ENCODE measurements around the gene RAB3A. TPM values are rescaled to one million over a fixed set of nuclear protein-coding genes. Genes with fewer than 3 reads are reported as not detected.

RAB3A gene
- polyA plus RNA-seq, 2 of the 4 experiments (the other 2 are of a cell fraction), result 0.39 to 1.0 TPM

DNA sequence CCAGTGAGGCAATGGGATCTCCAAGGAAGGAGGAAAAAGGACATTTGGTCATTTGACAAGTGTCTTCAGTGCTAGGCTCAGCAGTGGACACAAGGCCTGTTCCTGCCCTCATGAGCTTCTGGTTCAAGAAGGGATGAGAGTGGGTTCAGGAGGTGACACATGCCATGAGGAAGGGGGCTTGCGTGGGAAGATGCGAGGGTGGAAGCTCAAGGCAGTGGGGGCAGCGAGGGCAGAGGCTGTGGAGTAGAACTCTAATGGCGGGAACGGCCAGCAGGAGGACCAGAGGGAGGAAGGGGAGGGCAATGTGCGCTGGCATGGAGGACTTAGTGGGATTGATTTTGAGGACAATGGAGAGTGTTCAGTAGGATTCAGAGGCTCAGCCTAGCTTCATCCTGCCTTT lies 47.6 kb downstream of the RAB3A start:
- Histone ChIP-seq H3K27ac (peak overlapping the region in 1 of 2 experiments; percentile 79; a peak in 4 of 6 replicates), H3K9me3 (no peaks in the 10 kb centered on the region), H3K4me2 (peak overlapping the region; percentile 64; the same call in 2 of the 3 replicates), H3K4me1 (peaks cover 34% of the 10 kb centered on the region), H3K4me3 (no peak overlapping the region)
- 100% methylated on average over 6 of the region's 6 CpGs for WGBS (ENCODE audit: missing lambda C conversion rate)
- ATAC-seq, result no peak
- TF ChIP-seq RFX5 (IDR thresholded peaks at IDR 0.05) (no peak), ZNF302 (CRISPR knock-in tag; IDR thresholded peaks at IDR 0.05) (no peak), HOXA7 (CRISPR knock-in tag; IDR thresholded peaks at IDR 0.05) (no peak), FOXS1 (CRISPR knock-in tag; IDR thresholded peaks at IDR 0.05) (no peak), RCOR1 (IDR thresholded peaks at IDR 0.05; ENCODE audit: low read depth, low read length) (no peak), CEBPB (IDR thresholded peaks at IDR 0.05) (no peak), ELK1 (IDR thresholded peaks at IDR 0.05; ENCODE audit: low read depth, low read length) (no peak), PHF8 (IDR thresholded peaks at IDR 0.05; ENCODE audit: borderline replicate concordance, low read depth) (no peak), HOXB5 (CRISPR knock-in tag; IDR thresholded peaks at IDR 0.05) (no peak), RAD21 (conservative IDR thresholded peaks at IDR 0.05 in 1 of 2, IDR thresholded peaks at IDR 0.05 in 1 of 2) (no peak), POLR2A (IDR thresholded peaks at IDR 0.05; ENCODE audit: low read length) (no peak), MYC (IDR thresholded peaks at IDR 0.05; ENCODE audit: borderline replicate concordance, low read length) (no peak), KDM5A (IDR thresholded peaks at IDR 0.05) (no peak), JUN (IDR thresholded peaks at IDR 0.05) (no peak)
- TF ChIP-seq, protein P1, sequence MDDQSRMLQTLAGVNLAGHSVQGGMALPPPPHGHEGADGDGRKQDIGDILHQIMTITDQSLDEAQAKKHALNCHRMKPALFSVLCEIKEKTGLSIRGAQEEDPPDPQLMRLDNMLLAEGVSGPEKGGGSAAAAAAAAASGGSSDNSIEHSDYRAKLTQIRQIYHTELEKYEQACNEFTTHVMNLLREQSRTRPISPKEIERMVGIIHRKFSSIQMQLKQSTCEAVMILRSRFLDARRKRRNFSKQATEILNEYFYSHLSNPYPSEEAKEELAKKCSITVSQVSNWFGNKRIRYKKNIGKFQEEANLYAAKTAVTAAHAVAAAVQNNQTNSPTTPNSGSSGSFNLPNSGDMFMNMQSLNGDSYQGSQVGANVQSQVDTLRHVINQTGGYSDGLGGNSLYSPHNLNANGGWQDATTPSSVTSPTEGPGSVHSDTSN (IDR thresholded peaks at IDR 0.05), result no peak
- TF ChIP-seq, protein P2, sequence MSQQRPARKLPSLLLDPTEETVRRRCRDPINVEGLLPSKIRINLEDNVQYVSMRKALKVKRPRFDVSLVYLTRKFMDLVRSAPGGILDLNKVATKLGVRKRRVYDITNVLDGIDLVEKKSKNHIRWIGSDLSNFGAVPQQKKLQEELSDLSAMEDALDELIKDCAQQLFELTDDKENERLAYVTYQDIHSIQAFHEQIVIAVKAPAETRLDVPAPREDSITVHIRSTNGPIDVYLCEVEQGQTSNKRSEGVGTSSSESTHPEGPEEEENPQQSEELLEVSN (IDR thresholded peaks at IDR 0.05; ENCODE audit: borderline replicate concordance, low read depth), result no peak
- no peak for DNase-seq (ENCODE audit: low read depth in 1 of 2, low spot score in 1 of 2)
- ChIA-PET POLR2A (interaction anchor here (0.6 kb wide), 1 partner anchor 535 kb away, joined by 3 read pairs; no protein-coding TSS in a partner anchor), CTCF (interaction anchor here (1.0 to 1.5 kb wide), 4 partner anchors 12 to 96 kb away, joined by 3 to 5 read pairs (median 4); partner anchors contain the start of gene MPV17L2)
- no peak for FAIRE-seq

- ChIA-PET POLR2A (no interaction called here), CTCF (interaction anchor here (0.7 to 1.5 kb wide), 5 partner anchors 12 to 96 kb away, joined by 3 to 5 read pairs (median 3); partner anchors contain the start of gene MPV17L2)
- Histone ChIP-seq H3K4me2 (no peak overlapping the region), H3K4me1 (peaks cover 29% of the 10 kb centered on the region), H3K27ac (peak overlapping the region in 1 of 2 experiments; percentile 79; a peak in 1 of 6 replicates), H3K9me3 (no peaks in the 10 kb centered on the region), H3K4me3 (no peak overlapping the region)
- FAIRE-seq (no peak), ATAC-seq (no peak), DNase-seq (ENCODE audit: low read depth in 1 of 2, low spot score in 1 of 2) (no peak)
- WGBS (ENCODE audit: missing lambda C conversion rate), result 94% methylated on average over 29 of the region's 43 CpGs
- TF ChIP-seq CHD4 (IDR thresholded peaks at IDR 0.05; ENCODE audit: borderline replicate concordance), result no peak
- no peak for TF ChIP-seq ESRRA (IDR thresholded peaks at IDR 0.05; ENCODE audit: borderline replicate concordance, low read length)
- TF ChIP-seq SMC3 (IDR thresholded peaks at IDR 0.05), result no peak
- no peak for TF ChIP-seq ZSCAN20 (CRISPR knock-in tag; IDR thresholded peaks at IDR 0.05)
- TF ChIP-seq, protein P1 (IDR thresholded peaks at IDR 0.05), result no peak
- no peak for TF ChIP-seq HOXA7 (CRISPR knock-in tag; IDR thresholded peaks at IDR 0.05)
- TF ChIP-seq HDAC2 (IDR thresholded peaks at IDR 0.05), result no peak
- no peak for TF ChIP-seq EHF (CRISPR knock-in tag; IDR thresholded peaks at IDR 0.05)
- TF ChIP-seq HOXB5 (CRISPR knock-in tag; IDR thresholded peaks at IDR 0.05), result no peak
- no peak for TF ChIP-seq EHMT2 (IDR thresholded peaks at IDR 0.05; ENCODE audit: low read depth)
- no peak for TF ChIP-seq CEBPB (IDR thresholded peaks at IDR 0.05)
- no peak for TF ChIP-seq HES2 (IDR thresholded peaks at IDR 0.05)
- TF ChIP-seq ZNF302 (CRISPR knock-in tag; IDR thresholded peaks at IDR 0.05), result no peak
- no peak for TF ChIP-seq NFE2L2 (conservative IDR thresholded peaks at IDR 0.05; ENCODE audit: low read length)
Observed at GRCh38 chr19:18155095-18156087, 48.5 kb downstream of the RAB3A start.

All from A549 (cell line).